ENCODE data around the gene SPACA4.

The SPACA4 gene

GRCh38 chr19:48598996-48599700 is 7.4 kb upstream of the SPACA4 start:
- no peak for DNase-seq

- DNase-seq: no peak
Measured at GRCh38 chr19:48600679-48601417, 5.7 kb upstream of the SPACA4 start.

GRCh38 chr19:48603001-48603400 is 3.5 kb upstream of the SPACA4 start:
- no peak for DNase-seq

GRCh38 chr19:48603449-48603848 is 3.1 kb upstream of the SPACA4 start:
- DNase-seq: no peak

- no peak for DNase-seq
Measured at GRCh38 chr19:48603850-48604249, 2.7 kb upstream of the SPACA4 start.

GRCh38 chr19:48607359-48607755 is 815 bp downstream of the SPACA4 start:
- DNase-seq: no peak

GRCh38 chr19:48608798-48609263 is 2.3 kb downstream of the SPACA4 start:
- DNase-seq: peak; percentile 58

GRCh38 chr19:48609571-48610108 is 3.1 kb downstream of the SPACA4 start:
- DNase-seq: no peak

- DNase-seq: no peak
Measured at GRCh38 chr19:48611872-48612271, 5.3 kb downstream of the SPACA4 start.

- no peak for DNase-seq
Measured at GRCh38 chr19:48613024-48613851, 6.7 kb downstream of the SPACA4 start.

- no peak for DNase-seq
Measured at GRCh38 chr19:48613852-48614435, 7.4 kb downstream of the SPACA4 start.

- DNase-seq: no peak
Measured at GRCh38 chr19:48614436-48615230, 8.1 kb downstream of the SPACA4 start, which contains the start of gene FAM83E. Gene FAM83E (minus strand): TSS chr19:48615076. CDS start chr19:48613372, 1,704 bp downstream.

GRCh38 chr19:48615231-48616040 is 8.9 kb downstream of the SPACA4 start:
- DNase-seq: no peak

GRCh38 chr19:48616041-48616436 is 9.5 kb downstream of the SPACA4 start:
- no peak for DNase-seq

- no peak for DNase-seq
Measured at GRCh38 chr19:48616491-48617056, 10.0 kb downstream of the SPACA4 start.

- no peak for DNase-seq
Measured at GRCh38 chr19:48617146-48617937, 10.8 kb downstream of the SPACA4 start.

GRCh38 chr19:48618278-48618915 is 11.9 kb downstream of the SPACA4 start:
- DNase-seq: no peak

- peak; percentile 98 for DNase-seq
Measured at GRCh38 chr19:48618916-48619691, 12.6 kb downstream of the SPACA4 start, which contains the start of the genes RPL18 and SPHK2. Gene RPL18 (minus strand): TSS chr19:48619178. CDS start chr19:48619143, 35 bp downstream. Gene SPHK2 (plus strand): TSS chr19:48619506. CDS start chr19:48620515, 1,009 bp downstream.
